BLaER1 (cell line): ENCODE data around the gene NUP62.

Experiments
- H3K27ac ChIP-seq: shearing (Covaris generic); formaldehyde crosslinking; 2 replicates; pipeline ENCODE4 v1.8.1; 2022
- H3K27me3 ChIP-seq: shearing (Covaris generic); formaldehyde crosslinking; 2 replicates; pipeline ENCODE4 v1.8.1; 2022
- H3K36me3 ChIP-seq: shearing (Covaris generic); formaldehyde crosslinking; 2 replicates; pipeline ENCODE4 v1.8.1; 2022
- H3K4me1 ChIP-seq: shearing (Covaris generic); formaldehyde crosslinking; 2 replicates; pipeline ENCODE4 v1.8.1; 2022
- H3K4me2 ChIP-seq: shearing (Covaris generic); formaldehyde crosslinking; 2 replicates; pipeline ENCODE4 v1.8.1; 2022
- H3K4me3 ChIP-seq: shearing (Covaris generic); formaldehyde crosslinking; 2 replicates; pipeline ENCODE4 v1.8.1; 2022
- H3K9ac ChIP-seq: shearing (Covaris generic); formaldehyde crosslinking; 2 replicates; pipeline ENCODE4 v1.8.1; 2022
- H3K9me3 ChIP-seq: shearing (Covaris generic); formaldehyde crosslinking; 2 replicates; pipeline ENCODE4 v1.8.1; 2022
- H4K20me1 ChIP-seq: shearing (Covaris generic); formaldehyde crosslinking; 2 replicates; pipeline ENCODE4 v1.8.1; 2022
- Cebpa-rat ChIP-seq: shearing (Covaris generic); IDR thresholded peaks from 2 replicates; pipeline ENCODE4 v1.8.1; 2022

NUP62 gene

DNA sequence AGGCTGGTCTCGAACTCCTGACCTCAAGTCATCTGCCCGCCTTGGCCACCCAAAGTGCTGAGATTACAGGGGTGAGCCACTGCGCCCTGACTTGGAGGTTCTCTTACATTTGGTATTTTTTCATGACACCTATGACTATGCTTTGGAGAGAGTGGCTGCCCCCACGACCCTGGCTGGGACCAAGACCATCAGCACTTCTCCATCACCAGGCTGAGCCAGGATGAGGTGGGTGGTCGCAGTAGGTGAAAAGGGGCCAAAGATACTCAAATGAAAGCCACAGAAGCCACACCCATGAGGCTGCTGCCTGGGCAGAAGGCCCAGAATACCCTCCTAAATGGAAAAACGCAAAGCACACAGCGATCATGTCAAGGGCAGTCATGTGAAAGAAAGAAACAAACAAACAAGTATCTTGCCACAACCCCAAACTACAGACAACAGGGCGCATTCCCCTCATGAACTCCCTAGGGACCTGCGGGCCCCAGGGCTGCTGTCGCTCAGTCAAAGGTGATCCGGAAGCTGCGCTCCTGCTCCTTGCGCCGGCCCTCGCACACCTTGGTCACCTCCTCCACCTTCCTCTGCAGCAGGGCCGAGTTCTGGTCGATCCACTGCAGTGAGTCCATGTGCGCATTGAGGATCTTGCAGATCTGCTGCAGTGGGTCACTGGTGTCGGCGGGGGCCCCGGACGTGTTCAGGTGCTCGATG lies 21.4 kb downstream of the NUP62 start:
- H3K27me3 ChIP-seq, result no peaks in the 10 kb centered on the region
- peaks cover 90% of the 10 kb centered on the region for H3K4me1 ChIP-seq
- H3K4me2 ChIP-seq, result peak overlapping the region; percentile 26
- H3K4me3 ChIP-seq, result no peak overlapping the region
- H3K9me3 ChIP-seq, result no peaks in the 10 kb centered on the region
- H4K20me1 ChIP-seq, result peaks cover 86% of the 10 kb centered on the region
- no peak overlapping the region for H3K27ac ChIP-seq
- peaks cover 74% of the 10 kb centered on the region for H3K36me3 ChIP-seq
- H3K9ac ChIP-seq, result no peak overlapping the region
- TF ChIP-seq Cebpa-rat, result no peak

DNA sequence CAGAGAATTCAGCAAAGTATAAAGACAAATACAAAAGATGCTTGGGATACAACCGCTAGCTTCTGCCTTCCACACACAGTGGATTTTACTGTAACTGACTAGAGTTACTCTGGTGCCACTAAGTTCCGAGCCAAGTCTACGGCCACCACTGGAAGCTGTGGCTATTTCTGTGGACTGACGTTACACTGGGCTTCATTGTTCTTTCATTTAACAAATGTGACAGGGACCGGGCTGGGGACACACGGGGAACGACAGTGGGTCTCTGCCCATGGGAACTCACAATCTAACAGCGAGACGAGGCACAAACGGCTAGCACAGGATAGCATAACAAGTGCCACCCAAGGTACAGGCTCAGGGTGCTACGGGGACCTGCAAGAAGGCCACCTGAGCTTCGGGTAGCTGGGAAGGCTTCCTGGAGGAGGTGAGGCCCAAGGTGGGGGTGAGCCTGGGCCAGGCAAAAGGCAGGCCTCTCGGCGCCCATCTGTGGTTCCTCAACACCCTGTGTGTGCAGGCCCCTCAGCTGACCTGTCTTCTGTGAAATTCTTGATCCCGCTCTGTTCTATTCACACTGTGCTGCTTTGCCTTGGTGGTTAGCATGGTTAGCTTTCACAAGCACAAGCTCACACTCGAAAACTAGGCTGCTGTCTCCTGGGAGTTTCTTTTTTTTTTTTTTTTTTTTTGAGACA lies 22.3 kb downstream of the NUP62 start:
- Histone ChIP-seq H3K9me3 (no peaks in the 10 kb centered on the region), H3K9ac (no peak overlapping the region), H3K4me2 (peak overlapping the region; percentile 66), H3K4me3 (no peak overlapping the region), H3K36me3 (peaks cover 66% of the 10 kb centered on the region), H4K20me1 (peaks cover 77% of the 10 kb centered on the region), H3K4me1 (peaks cover 85% of the 10 kb centered on the region), H3K27ac (no peak overlapping the region), H3K27me3 (no peaks in the 10 kb centered on the region)
- TF ChIP-seq Cebpa-rat, result no peak

DNA sequence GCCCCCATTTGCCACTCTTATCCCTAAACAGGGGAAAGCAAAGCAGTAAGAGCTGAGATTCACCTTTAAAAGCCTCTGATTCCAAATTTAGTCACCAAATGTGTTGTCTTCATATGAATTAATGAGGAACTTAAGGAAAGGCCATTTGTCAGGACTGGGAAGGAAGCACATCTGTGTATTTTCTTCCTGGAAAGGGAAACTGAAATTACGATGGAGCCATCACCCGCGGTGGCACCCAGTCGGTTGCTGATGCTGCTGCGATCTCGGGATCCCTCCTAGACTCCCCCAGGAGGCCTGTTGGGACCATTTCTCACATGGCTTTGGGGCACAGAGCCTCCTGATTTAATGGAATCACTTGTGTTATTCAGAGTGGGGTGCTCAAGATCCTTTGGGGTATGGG lies 25.2 kb downstream of the NUP62 start:
- Histone ChIP-seq H3K9me3 (no peaks in the 10 kb centered on the region), H3K4me2 (peak overlapping the region; percentile 66), H3K4me3 (no peak overlapping the region), H3K27ac (0 out of 2 replicates have a peak overlapping the region, but pooled peaks have one; percentile 26), H3K9ac (peak overlapping the region; percentile 41; the same call in 1 of the 2 replicates), H3K36me3 (peaks cover 38% of the 10 kb centered on the region), H3K27me3 (no peaks in the 10 kb centered on the region), H4K20me1 (peaks cover 48% of the 10 kb centered on the region), H3K4me1 (peaks cover 94% of the 10 kb centered on the region)
- no peak for TF ChIP-seq Cebpa-rat

DNA sequence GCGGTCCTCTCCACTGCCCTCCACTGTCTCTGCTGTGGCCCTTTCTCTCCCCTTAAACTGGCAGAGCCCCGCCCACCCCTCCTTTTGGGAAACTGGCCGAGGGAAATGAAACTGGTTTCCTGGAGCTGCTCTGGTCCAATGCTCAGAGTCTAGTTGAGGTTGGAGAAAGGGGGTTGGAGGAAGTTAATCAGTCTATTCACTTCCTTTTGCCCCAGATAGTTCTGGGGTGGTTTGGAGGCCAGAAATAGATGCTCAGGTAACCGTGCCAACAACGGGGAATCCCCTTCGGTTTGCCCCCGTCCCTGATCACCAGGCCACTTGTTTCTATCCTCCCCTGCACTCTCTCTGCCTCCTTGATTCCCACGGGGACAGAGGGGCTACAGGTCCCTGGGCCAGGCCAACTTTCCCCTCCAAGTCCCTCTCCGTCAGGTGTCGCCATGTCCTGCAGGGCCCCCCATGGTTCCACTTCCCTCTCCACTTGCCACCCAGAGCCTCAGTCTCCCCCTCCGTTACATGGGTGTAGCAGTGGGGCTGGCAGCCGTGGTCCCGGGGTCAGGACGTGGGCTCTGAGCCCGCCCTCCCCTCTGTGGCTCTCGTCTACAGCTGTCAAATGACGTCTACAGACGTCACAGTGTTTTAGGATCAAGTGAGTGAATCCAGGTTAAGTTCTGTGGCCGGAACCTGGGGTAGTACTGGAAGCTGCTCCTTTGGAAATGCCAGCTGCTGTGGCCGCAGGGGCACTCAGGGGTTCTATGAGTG lies 32.3 kb downstream of the NUP62 start, which contains the start of gene IL4I1:
IL4I1 (minus strand) TSS at position 25 of the 759 bp plus-strand sequence. CDS start 727 bp downstream, outside the sequence.
- H3K9ac ChIP-seq, result peak within 1 kb of the TSS; percentile 72

DNA sequence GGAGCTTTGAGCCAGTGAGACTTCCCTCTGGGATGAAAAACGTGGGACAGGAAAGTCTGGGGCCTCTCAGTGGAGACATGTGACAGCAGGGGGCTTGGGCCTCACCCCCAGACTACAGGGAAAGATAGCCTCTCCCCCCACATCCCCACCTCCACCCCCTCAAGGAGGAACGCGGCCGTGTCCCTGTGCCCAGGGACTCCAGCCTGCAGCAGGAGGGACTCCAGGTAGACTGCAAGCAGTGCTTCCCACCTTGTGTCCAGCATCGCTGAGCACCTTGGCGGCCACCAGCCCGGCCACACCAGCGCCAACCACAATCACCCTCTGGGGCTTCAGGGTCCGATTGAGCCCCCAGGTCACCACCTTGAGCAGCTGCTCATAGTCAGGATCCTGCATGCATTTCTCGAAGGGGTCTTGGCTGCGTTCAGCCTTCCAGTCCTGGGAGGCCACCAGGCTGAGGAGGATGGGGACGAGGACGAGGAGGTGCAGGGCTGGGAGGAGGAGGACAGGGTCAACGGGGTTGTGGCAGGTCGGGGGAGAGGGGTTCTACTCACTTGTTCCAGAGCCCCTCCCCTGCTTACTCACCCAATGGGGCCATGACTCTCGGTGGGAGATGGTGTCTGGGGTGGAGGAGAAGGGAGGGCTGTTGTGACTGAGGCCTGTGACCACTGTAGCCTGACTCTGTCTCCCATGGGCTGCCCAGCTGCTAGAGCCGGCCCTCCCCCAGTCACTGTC lies 33.6 kb downstream of the NUP62 start:
- peak overlapping the region; percentile 91 for H3K27ac ChIP-seq
- no peaks in the 10 kb centered on the region for H3K27me3 ChIP-seq
- H3K9ac ChIP-seq, result peak overlapping the region; percentile 72
- no peaks in the 10 kb centered on the region for H3K36me3 ChIP-seq
- no peak for TF ChIP-seq Cebpa-rat
- no peaks in the 10 kb centered on the region for H4K20me1 ChIP-seq
- H3K4me1 ChIP-seq, result peaks cover 72% of the 10 kb centered on the region
- no peaks in the 10 kb centered on the region for H3K9me3 ChIP-seq
- peak overlapping the region; percentile 99 for H3K4me2 ChIP-seq
- peak overlapping the region; percentile 61 for H3K4me3 ChIP-seq

More for the DNA sequence above, 32.3 kb downstream of the NUP62 start, which contains the start of gene IL4I1:
- H3K27ac ChIP-seq, result peak within 1 kb of the TSS; percentile 91
- peaks cover 73% of the 10 kb centered on the region for H3K4me1 ChIP-seq
- H3K27me3 ChIP-seq, result no peaks in the 10 kb centered on the region
- peak within 1 kb of the TSS; percentile 99 for H3K4me2 ChIP-seq
- no peak for TF ChIP-seq Cebpa-rat
- peak within 1 kb of the TSS; percentile 61 for H3K4me3 ChIP-seq
- no peaks in the 10 kb centered on the region for H4K20me1 ChIP-seq
- H3K9me3 ChIP-seq, result no peaks in the 10 kb centered on the region
- H3K36me3 ChIP-seq, result no peaks in the 10 kb centered on the region

DNA sequence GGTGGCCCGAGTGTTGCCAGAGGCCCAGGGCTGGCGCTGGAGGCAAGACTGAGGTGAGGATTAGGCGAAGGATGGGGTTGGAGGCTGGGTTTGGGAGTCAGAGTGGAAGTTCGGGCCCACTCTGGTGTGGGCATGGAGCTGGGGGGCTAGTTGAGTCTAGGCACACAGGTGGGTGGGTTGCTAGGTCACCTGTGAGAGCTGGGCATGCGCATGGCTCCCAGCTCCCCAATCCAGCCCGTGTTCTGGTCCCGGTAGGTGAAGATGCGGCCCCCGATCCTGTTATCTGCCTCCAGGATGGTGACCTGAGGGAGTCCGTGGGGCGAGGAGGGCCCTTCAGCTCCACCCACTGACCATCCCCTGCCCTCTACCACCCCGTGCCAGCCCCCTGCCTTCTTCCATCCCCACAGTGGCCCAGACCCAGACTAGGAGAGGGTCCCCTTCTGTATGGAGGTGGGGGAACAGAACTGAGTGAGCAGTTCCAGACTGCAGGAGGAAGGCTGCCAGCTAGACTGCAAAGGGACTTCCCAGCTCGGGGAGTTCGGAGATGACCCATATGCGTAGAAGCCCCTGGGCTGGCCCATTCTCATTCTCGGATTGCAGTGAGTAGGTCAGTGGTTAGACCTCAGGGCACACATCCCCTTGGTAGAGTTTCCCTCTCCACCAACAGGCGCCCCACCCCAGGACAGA lies 34.3 kb downstream of the NUP62 start:
- H3K4me3 ChIP-seq, result no peak overlapping the region
- H3K4me2 ChIP-seq, result peak overlapping the region; percentile 99
- H3K27me3 ChIP-seq, result no peaks in the 10 kb centered on the region

DNA sequence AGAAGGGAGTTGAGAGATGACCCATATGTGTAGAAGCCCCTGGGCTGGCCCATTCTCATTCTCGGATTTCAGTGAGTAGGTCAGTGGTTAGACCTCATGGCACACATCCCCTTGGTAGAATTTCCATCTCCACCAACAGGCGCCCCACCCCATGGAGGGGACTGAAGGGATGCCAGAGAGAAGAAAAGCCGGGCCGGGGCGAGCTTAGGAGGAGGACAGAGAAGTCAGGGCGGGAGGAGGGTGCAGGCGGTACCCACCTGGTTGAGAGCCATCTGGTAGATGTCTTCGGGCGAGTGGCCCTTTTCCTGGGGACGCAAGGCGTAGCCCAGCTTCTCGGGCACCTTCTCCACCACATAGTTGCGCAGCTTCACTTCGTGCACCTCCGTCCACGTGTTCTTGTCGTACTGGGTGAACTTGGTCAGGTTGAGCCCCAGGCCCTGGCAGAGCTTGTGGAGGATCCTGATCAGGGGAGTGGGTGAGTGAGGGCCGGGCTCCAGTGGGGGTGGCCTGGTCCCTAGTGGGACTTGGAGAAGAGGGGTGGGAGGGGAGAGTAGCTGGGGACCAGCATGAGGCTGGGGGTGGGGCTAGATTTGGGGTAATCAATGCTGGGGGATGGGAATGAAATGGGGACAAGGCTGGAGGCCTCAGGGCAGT lies 35.2 kb downstream of the NUP62 start:
- Histone ChIP-seq H4K20me1 (no peaks in the 10 kb centered on the region), H3K9ac (no peak overlapping the region), H3K27me3 (no peaks in the 10 kb centered on the region), H3K4me1 (peaks cover 69% of the 10 kb centered on the region), H3K4me3 (no peak overlapping the region), H3K36me3 (peaks cover 7% of the 10 kb centered on the region; the same call in 1 of the 2 replicates), H3K4me2 (0 out of 2 replicates have a peak overlapping the region, but pooled peaks have one; percentile 99), H3K9me3 (no peaks in the 10 kb centered on the region), H3K27ac (no peak overlapping the region)
- no peak for TF ChIP-seq Cebpa-rat

More for the DNA sequence above, 34.3 kb downstream of the NUP62 start:
- Histone ChIP-seq H3K9ac (no peak overlapping the region), H3K27ac (peak overlapping the region; percentile 30; the same call in 1 of the 2 replicates), H4K20me1 (no peaks in the 10 kb centered on the region), H3K9me3 (no peaks in the 10 kb centered on the region), H3K4me1 (peaks cover 69% of the 10 kb centered on the region), H3K36me3 (no peaks in the 10 kb centered on the region)
- TF ChIP-seq Cebpa-rat, result no peak

DNA sequence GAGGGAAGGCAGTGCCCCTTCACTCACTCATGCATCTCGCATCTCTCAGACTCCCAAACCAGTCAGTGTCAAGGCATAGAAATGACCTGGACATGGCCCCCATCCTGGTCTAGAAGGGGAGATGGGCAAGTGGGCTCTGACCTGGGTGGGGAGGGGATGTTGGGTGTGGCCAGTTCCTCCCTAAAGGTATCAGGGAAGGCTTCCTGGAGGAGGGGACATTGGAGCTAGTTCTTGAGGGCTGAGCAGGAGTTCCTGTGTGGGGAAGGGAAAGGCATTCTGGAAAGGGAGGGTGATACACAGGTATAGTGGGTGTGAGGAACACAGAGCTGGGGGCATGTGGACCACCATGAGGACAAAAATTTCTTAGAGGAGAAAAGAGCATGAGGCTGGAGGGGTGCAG lies 36.6 kb downstream of the NUP62 start:
- H3K4me3 ChIP-seq, result no peak overlapping the region
- no peaks in the 10 kb centered on the region for H3K27me3 ChIP-seq
- no peak overlapping the region for H3K27ac ChIP-seq
- TF ChIP-seq Cebpa-rat, result no peak
- H4K20me1 ChIP-seq, result no peaks in the 10 kb centered on the region
- no peak overlapping the region for H3K9ac ChIP-seq
- no peak overlapping the region for H3K4me2 ChIP-seq
- H3K36me3 ChIP-seq, result peaks cover 14% of the 10 kb centered on the region; the same call in 1 of the 2 replicates
- peaks cover 63% of the 10 kb centered on the region for H3K4me1 ChIP-seq
- no peaks in the 10 kb centered on the region for H3K9me3 ChIP-seq
